AG04450 (cell line): ENCODE measurements around the gene VPS35. TPM values are rescaled to one million over a fixed set of nuclear protein-coding genes. Genes with fewer than 3 reads are reported as not detected.
A peak's percentile ranks its signal among the peaks of the same experiment; 100 is the strongest.

Experiments used
- CTCF ChIA-PET: fragments of 300-600, 350-600 bp; formaldehyde crosslinking; extraction: SDS; loops from one replicate; lab custom pipeline; 2022; ENCODE audit warnings: antibody characterized with exemption, inconsistent platforms; lab: Charles Lee
- POLR2A ChIA-PET: fragments of 350-600 bp; formaldehyde crosslinking; extraction: SDS; loops from one replicate; lab custom pipeline; 2021; ENCODE audit warnings: antibody characterized with exemption, inconsistent platforms; lab: Yijun Ruan, JAX
- DNase-seq: peaks from one replicate; pipeline ENCODE4 v3.0.0-alpha.2; 2011; ENCODE audit warnings: low read depth, low spot score
- H3K27ac ChIP-seq: one replicate; pipeline ENCODE4 v1.5.1; 2012; ENCODE audit warnings: low read depth, low read length, control low read depth
- H3K27me3 ChIP-seq: one replicate; pipeline ENCODE4 v1.6.0; 2012; ENCODE audit warnings: low read length; ENCODE audit not compliant: control insufficient read depth, insufficient read depth
- H3K4me3 ChIP-seq: 2 replicates; pipeline ENCODE4 v1.5.1; 2011; ENCODE audit warnings: mild to moderate bottlenecking, low read depth, low read length, control low read depth
- H3K9me3 ChIP-seq: 2 replicates; pipeline ENCODE4 v1.5.1; 2012; ENCODE audit warnings: low read length; ENCODE audit not compliant: control insufficient read depth, insufficient read depth
- CTCF ChIP-seq: IDR thresholded peaks from 2 replicates; pipeline ENCODE4 v1.5.1; 2011; ENCODE audit warnings: low read depth, low read length, control low read depth, inconsistent platforms
- polyA plus RNA-seq: library from polyadenylated mRNA; depleted of rRNA; stranded (reverse); fragments of >200 nt; gene quantifications from 2 replicates; pipeline ENCODE4 v1.2.3, GENCODE V29; 2011

Gene VPS35
- polyA plus RNA-seq, 1 experiment = 73.2 TPM

- Histone ChIP-seq H3K27me3 (no peaks in the 10 kb centered on the region), H3K27ac (peak overlapping the region; percentile 95), H3K4me3 (peak overlapping the region; percentile 94), H3K9me3 (peaks cover 3% of the 10 kb centered on the region; the same call in 1 of the 2 replicates)
- no peak for DNase-seq
- no peak for TF ChIP-seq CTCF
- ChIA-PET POLR2A (interaction anchor here (0.9 kb wide), 1 partner anchor 61 kb away, joined by 3 read pairs; no protein-coding TSS in a partner anchor), CTCF (interaction anchor here (0.5 to 4.3 kb wide), 9 partner anchors 13 to 118 kb away, joined by 3 to 29 read pairs (median 4); no protein-coding TSS in a partner anchor)
Measured at GRCh38 chr16:46690281-46691178, 1.6 kb upstream of the VPS35 start.

DNA sequence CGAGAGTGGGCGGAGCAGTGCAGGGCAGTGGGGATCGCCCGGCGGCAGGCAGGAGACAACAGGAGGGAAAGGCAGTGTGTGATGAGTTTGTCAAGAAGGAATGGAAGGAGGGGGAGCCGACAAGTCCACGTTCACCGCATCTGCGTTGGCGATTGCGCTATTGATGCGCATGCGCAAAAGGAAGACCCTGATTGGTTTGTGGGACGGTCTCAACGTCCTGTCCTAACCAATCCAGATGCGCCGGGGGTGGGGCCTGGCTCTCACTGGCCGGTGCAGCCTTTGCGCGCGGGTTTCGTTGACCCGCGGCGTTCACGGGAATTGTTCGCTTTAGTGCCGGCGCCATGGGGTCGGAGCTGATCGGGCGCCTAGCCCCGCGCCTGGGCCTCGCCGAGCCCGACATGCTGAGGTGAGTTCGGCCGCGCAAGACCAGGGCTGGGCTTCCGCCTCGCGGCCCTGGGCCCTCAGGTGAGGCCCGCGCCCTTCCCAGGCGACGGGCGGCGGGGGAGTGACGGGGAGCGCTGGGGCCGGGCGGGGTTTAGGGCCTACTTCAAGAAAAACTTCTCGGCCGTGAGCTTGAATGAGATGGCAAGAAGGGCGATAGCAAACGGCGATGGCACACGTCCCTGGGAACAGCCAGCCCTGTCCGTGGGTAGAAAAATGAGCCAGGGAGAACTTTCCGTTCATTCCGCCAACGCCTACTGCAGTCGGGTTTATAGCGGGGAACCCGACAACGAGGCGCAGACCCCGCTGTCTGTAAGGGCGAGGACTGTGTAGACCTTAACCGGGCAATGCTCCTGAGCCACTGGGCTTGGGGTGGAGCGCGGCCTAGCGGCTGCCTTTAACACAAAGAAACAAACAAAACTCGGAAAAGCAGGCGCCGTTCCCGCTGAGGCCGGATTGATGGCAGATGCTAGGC, 645 bp upstream of the VPS35 start, which contains the start of gene ORC6:
Gene ORC6 (plus strand): TSS at position 295 of the 916 bp plus-strand sequence. CDS start 47 bp downstream, at position 342.
- Histone ChIP-seq H3K9me3 (peaks cover 3% of the 10 kb centered on the region; the same call in 1 of the 2 replicates), H3K27ac (peak within 1 kb of the TSS; percentile 95), H3K27me3 (no peaks in the 10 kb centered on the region), H3K4me3 (peak within 1 kb of the TSS; percentile 94)
- peak; percentile 69 for TF ChIP-seq CTCF
- ChIA-PET CTCF (interaction anchor here (0.6 to 4.3 kb wide), 11 partner anchors 12 to 174 kb away, joined by 3 to 29 read pairs (median 3); no protein-coding TSS in a partner anchor), POLR2A (interaction anchor here (0.6 to 0.9 kb wide), 3 partner anchors 10 to 157 kb away, joined by 3 to 4 read pairs (median 3); no protein-coding TSS in a partner anchor)
- DNase-seq = peak; percentile 89

GRCh38 chr16:46688101-46688653, 801 bp downstream of the VPS35 start:
- peak overlapping the region; percentile 92 for H3K4me3 ChIP-seq
- no peak for TF ChIP-seq CTCF
- ChIA-PET CTCF (no interaction called here), POLR2A (no interaction called here)
- H3K27ac ChIP-seq = peak overlapping the region; percentile 43
- no peaks in the 10 kb centered on the region for H3K27me3 ChIP-seq
- DNase-seq = no peak
- H3K9me3 ChIP-seq = peaks cover 3% of the 10 kb centered on the region; the same call in 1 of the 2 replicates

DNA sequence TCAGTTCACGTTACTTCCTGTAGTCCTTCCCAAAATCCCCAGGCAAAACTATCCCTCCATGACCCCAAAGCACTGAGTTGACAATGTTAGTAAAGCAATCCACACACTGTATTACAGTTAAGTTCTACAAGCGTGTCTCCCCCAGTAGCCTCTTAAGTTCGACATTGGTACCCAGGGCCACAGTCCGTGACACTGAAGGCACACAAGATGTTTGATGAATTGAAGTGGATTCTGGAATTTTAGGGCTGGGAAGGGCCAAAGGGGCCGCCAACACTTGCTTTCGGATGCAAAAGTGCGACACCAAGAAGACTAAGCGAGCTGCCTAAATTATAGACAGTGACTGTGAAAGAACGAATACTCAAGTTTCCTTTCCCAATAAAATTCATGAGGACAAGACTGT, 1.5 kb downstream of the VPS35 start:
- ChIA-PET CTCF (interaction anchor here (1.8 kb wide), 1 partner anchor 113 kb away, joined by 5 read pairs; no protein-coding TSS in a partner anchor), POLR2A (no interaction called here)
- Histone ChIP-seq H3K27ac (no peak overlapping the region), H3K9me3 (peaks cover 3% of the 10 kb centered on the region; the same call in 1 of the 2 replicates), H3K27me3 (no peaks in the 10 kb centered on the region), H3K4me3 (peak overlapping the region; percentile 92)
- no peak for TF ChIP-seq CTCF
- no peak for DNase-seq
